Measurements from ENCODE around the gene PRDM16. TPM values are rescaled to one million over a fixed set of nuclear protein-coding genes. Genes with fewer than 3 reads are reported as not detected.

PRDM16 gene
- total RNA-seq, 1 experiment from 2014 or later: 1.4 TPM

DNA sequence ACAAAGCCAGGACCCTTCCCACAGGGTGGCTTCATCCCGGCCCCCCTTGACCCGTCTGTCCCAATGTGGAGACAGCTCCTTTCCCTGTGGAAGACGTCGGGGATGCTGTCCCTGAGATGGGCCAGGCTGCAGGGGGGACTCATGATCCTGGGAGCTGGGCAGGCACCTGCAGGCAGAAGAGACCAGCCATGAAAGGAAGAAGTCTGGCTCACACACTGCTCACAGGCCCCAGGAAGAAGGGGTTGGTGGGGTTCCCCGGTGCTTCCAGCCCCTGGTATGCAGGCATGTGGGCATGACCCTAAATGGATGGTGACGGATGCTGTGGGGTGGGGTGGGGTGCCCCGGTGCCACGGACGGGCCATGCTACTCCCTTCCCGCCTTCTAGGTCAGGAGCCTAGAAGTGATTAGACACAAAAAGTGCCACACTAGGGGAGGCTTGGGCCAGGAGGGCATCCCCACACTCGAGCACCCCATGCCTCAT lies 39.5 kb upstream of the PRDM16 start:
- DNase-seq: no peak
- no peaks in the 10 kb centered on the region for H3K36me3 ChIP-seq
- H3K4me1 ChIP-seq: no peaks in the 10 kb centered on the region
- H3K9me3 ChIP-seq (replicated peaks): no peaks in the 10 kb centered on the region
- peaks cover 63% of the 10 kb centered on the region for H3K27me3 ChIP-seq
- H3K27ac ChIP-seq: no peak overlapping the region
- no peak overlapping the region for H3K4me3 ChIP-seq

DNA sequence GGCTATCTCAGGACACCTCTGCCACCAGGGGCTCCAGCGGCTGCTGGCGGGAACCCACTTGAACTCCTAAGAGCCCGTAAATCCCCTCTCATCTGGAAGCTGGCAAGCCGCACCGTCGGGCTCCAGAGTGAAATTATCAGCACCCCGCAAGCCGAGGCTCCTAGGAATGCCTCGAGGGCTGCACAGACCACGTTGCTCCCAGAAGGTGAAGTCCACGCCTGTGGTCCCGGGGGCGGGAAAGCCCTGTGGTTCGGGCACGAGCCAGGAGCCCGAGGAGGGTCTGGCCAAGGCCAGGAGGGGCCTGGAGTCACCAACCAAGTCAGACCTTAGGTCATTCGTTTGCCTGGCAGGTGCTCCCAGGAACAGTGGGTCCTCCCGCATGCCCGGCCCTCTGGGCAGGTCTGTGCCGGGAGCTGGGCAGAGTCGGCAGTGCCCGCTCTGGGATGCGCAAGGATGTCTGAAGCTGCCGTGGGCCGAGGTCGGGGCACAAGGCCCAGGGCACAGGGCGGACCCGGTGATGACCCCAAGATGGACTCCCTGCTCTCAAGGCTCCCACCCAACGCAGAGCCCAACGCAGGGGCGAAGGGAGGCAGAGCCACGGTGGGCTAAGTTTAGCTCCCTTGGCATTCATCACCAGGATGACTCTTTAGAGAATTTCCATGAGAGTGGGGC lies 38.9 kb upstream of the PRDM16 start:
- H3K4me1 ChIP-seq: no peaks in the 10 kb centered on the region
- H3K9me3 ChIP-seq (replicated peaks): no peaks in the 10 kb centered on the region
- no peak overlapping the region for H3K27ac ChIP-seq
- H3K36me3 ChIP-seq: no peaks in the 10 kb centered on the region
- H3K4me3 ChIP-seq: no peak overlapping the region
- H3K27me3 ChIP-seq: peaks cover 63% of the 10 kb centered on the region
- DNase-seq: no peak

DNA sequence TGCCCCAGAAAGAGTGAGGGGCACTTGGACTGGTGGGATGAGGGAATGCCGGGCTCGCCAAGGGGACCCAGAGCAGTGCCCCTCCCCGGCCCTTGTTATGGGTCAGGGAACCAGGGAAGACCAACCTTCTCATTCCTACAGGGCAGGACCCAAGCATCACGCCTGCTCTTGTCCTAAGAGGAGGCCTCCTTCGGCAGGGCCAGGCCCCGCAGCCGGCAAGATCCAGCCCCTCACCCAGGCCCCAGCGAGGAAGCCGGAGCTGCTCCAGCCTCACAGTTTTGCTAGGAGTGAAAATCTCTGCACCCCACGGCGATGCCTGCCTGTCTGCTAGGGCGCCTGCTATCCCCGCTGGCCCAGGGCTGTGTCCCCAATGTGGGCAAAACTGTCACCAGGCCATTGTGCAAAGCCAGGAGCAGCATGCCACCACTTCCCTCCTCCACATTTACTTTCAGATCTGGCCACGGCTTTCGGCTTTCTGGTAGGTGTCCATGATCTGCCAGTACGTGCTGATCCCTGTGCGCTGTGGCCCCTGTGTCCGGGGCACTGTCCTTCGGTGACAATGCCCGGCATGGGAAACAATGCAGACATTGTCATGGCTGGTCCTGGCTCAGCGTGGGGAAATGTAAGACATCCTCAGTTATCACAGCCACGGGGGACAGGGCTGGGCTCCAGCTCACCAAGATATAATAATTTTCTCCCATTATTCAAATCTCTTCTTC lies 38.2 kb upstream of the PRDM16 start:
- no peaks in the 10 kb centered on the region for H3K4me1 ChIP-seq
- H3K4me3 ChIP-seq: no peak overlapping the region
- H3K27ac ChIP-seq: no peak overlapping the region
- no peaks in the 10 kb centered on the region for H3K36me3 ChIP-seq
- peaks cover 59% of the 10 kb centered on the region for H3K27me3 ChIP-seq
- no peak for DNase-seq
- no peaks in the 10 kb centered on the region for H3K9me3 ChIP-seq (replicated peaks)

DNA sequence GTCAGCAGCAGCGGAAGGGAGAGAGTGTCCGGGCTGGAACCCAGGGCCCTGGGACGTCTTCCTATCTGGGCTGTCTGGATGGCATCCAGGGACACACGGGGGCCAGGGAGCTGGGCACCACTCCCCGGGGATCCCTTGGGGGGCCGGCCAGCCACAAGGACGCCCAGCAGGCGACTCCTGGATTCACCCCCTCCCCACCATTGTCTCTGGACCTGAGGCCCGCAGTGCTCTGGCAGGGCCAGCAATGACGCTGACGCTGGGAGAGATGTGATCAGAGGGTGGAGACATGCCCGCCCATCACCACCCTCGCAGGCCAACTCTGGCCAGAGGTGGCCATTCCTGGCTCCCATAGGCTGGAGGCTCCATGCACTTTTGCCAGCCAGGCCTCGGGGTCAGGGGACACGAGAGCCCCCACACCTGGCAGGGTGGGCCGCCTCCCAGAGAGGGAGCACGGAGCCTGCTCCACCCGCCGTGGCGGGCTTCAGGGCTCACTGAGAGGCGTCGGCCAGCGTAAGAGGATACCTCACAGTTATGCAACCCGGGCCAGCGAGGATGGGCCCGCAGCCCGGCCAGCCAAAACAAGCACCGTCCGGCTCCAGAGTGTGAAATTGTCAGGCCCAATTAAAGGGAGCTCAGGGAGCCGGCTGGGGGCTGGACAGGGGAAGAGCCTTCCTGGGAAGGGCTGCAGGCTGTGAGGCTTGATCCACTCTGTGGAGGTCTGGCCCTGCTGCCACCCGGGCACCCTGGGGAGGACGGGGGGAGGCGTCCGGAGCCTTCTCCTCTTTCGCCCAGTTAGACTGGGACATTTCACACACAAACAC lies 37.4 kb upstream of the PRDM16 start:
- Histone ChIP-seq H3K27me3 (peaks cover 59% of the 10 kb centered on the region), H3K36me3 (no peaks in the 10 kb centered on the region), H3K27ac (no peak overlapping the region), H3K4me3 (no peak overlapping the region), H3K4me1 (no peaks in the 10 kb centered on the region), H3K9me3 (replicated peaks) (no peaks in the 10 kb centered on the region)
- DNase-seq: no peak

DNA sequence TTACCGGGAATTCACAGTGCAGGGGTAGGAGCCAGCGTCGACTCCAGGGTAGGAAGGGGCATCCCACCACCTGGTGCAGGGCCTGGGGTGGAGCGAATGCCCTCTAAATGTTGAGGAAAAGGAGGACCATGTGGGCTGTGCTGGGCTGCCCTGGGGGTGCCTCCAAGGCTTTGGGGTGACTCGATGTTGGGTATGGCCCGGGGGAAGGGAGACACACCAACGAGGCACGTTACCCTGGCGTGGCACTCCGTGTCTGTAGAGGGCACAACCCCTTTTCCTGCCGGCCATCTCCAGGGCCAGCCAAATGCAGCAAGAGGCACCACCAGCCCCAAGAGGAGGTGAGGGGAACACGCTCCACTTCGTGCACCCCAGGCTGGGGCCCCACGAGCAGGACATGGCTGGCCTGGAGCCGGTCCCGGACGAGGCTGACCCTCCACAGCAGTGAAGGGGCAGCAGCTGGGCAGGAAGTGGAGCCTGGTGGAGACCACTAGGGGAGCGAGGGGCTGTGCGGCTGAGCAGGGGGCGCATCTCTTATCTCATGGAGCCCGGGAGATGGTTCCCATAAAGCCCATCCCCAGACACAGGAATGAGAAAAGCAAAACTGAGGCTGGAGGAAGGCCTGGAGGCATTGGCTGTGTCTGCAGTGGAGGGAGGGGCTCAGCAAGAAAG lies 36.5 kb upstream of the PRDM16 start:
- Histone ChIP-seq H3K4me3 (no peak overlapping the region), H3K27me3 (peaks cover 59% of the 10 kb centered on the region), H3K27ac (no peak overlapping the region), H3K36me3 (no peaks in the 10 kb centered on the region), H3K4me1 (no peaks in the 10 kb centered on the region), H3K9me3 (replicated peaks) (no peaks in the 10 kb centered on the region)
- DNase-seq: no peak

DNA sequence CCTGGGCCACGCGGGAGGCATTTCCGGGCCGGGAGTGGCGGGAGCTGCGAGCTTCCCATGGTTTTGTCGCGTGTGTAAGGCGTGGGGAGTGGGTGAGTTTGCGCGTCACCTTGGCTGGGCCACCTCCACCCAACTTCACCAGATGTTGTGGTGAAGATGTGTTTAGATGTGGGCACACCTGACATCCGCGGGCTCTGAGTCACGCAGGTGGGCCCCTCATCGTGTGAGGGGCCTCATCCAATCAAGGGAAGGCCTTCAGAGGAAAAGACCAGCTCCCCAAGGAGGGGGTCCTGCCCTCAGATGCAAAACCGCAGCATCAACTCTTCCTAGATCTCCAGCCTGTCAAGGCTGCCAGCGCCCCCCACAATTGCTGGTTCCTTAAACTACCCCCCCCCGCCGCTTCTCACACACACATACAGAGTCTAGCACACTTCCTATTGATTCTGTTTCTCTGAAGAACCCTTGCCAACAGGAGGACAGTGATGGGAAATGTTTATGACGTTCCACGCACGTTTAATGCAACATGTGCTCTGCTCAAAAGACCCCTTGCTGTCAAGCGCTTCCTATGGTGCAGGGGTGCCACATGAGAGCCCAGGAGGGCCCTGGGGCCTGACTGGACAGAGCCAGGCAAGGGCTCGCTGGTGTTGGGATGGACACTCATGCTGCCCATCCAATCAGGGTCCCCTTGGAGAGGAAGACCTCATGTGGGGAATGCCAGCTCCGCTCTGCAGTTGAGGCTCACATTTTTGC lies 35.8 kb upstream of the PRDM16 start:
- Histone ChIP-seq H3K36me3 (no peaks in the 10 kb centered on the region), H3K27me3 (peaks cover 60% of the 10 kb centered on the region), H3K4me1 (no peaks in the 10 kb centered on the region), H3K9me3 (replicated peaks) (no peaks in the 10 kb centered on the region), H3K4me3 (no peak overlapping the region), H3K27ac (no peak overlapping the region)
- no peak for DNase-seq

DNA sequence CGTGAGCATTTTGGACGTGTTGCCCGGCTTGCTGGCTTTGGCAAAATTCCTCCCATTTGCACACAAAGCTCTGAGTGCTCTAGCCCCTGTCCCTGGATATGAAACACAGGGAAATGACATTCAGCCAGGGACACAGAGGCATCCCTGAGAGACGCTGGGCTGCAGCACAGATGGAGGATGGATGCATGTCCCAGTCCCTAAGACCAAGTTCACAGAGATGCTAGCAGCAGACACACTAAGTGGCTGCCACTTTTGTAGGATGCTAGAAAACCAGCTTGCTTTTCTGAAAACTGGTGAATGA lies 35.3 kb upstream of the PRDM16 start:
- DNase-seq: no peak
- Histone ChIP-seq H3K27me3 (peaks cover 55% of the 10 kb centered on the region), H3K4me3 (no peak overlapping the region), H3K36me3 (no peaks in the 10 kb centered on the region), H3K4me1 (no peaks in the 10 kb centered on the region), H3K27ac (no peak overlapping the region), H3K9me3 (replicated peaks) (no peaks in the 10 kb centered on the region)

DNA sequence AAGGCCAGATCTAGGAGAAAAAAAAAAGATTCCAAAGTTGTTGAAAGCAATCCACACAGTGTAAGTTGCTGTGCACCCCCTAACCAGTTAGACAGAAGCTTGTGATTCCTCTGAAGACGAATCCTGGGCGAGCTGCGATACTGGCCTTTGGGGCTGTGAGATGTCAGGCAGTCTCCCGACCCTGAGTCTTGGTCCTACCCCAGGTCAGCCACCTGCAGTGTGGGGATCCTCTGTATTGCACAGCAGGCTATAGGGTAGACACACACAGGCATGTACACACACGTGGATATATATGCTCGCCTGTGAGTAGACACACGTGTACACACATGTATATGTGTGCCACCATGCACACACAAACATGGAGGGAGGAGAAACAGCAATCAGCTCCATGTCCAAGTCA lies 34.8 kb upstream of the PRDM16 start:
- no peaks in the 10 kb centered on the region for H3K9me3 ChIP-seq (replicated peaks)
- H3K4me1 ChIP-seq: no peaks in the 10 kb centered on the region
- no peaks in the 10 kb centered on the region for H3K36me3 ChIP-seq
- no peak overlapping the region for H3K27ac ChIP-seq
- H3K27me3 ChIP-seq: peaks cover 54% of the 10 kb centered on the region
- no peak overlapping the region for H3K4me3 ChIP-seq
- DNase-seq: no peak

DNA sequence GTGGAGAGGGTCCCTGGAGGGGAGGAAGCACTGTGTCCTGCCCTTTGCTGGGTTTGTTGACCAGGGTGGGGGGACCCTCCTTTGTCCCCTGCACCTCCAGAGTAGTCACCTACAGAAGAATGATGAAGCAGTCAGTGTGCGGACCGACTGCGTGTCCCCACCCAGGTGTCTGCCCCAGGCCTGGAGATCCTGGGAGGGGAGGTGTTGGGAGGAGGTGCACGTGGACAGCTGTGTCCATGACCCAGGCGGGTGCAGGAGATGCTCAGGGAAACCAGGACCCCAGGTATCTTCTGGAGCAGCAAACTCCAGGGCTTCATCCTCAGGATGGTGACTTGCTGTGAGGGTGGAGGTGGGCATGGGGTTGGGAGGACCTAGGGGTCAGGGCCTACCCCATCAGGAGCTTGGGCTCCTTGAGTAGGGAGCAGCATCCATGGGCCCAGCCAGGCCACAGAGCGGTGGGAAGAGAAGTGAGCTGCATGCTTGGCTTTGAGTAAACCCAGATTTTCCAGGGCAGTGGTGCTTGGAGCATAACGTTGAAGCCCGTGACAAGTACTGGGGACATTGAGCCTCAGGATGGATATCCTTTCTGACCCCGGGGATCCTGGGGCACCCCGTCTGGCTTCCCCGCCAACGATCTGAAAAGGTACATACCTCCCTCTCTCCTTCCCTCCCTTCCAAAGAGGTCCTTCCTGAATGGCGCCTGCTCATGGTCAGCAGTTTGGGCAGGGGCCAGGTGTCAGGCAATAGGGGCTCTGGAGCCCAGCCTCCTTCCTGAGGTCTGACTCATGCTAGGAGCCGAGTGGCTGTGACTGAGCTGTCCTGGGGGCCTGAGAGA lies 34.1 kb upstream of the PRDM16 start:
- no peak for DNase-seq
- Histone ChIP-seq H3K27me3 (peaks cover 52% of the 10 kb centered on the region), H3K9me3 (replicated peaks) (no peaks in the 10 kb centered on the region), H3K27ac (no peak overlapping the region), H3K4me1 (no peaks in the 10 kb centered on the region), H3K4me3 (no peak overlapping the region), H3K36me3 (no peaks in the 10 kb centered on the region)

DNA sequence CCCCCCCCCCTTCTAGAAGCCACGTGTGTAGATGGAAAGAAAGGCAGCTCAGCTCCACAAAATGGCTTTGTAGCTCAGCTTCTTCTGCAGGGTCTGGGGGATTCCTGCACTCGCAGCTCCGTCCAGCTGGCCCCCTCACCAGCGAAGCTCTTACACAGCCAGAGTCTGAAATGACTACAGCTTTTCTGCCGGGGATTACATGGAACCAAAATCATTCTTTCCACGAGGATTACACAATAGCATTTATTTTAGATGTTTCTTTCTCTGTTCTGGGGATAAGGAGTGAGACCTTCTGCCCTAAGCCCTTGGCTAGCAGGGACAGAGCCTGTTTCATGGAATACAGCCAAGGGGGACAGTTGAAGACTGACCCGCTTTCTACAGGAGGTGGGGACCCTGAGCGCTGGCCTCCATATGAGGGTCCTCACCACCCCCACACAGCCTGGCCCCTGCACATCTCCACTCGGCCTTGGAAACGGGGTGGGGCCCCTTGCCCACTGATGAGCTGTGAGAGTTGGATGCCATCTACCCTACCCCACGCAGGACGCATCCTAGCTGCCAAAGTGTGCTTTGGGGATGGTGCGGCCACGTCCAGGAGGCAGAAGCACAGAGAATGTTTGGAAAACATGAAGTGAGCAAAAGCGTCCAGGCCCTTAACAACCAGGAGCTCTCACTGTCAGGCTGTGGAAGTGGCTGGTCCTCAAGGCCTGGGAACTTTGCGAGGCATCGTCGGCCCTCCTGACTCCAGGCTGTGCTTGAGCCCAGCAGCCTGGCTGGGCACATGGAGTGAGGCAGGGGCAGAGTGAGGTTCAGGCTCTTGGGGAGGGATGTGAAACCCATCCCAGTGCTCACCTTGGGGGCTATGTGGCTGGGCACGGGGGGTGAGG lies 33.2 kb upstream of the PRDM16 start:
- Histone ChIP-seq H3K27me3 (peaks cover 44% of the 10 kb centered on the region), H3K9me3 (replicated peaks) (no peaks in the 10 kb centered on the region), H3K36me3 (no peaks in the 10 kb centered on the region), H3K4me1 (no peaks in the 10 kb centered on the region), H3K27ac (no peak overlapping the region), H3K4me3 (no peak overlapping the region)
- DNase-seq: no peak

DNA sequence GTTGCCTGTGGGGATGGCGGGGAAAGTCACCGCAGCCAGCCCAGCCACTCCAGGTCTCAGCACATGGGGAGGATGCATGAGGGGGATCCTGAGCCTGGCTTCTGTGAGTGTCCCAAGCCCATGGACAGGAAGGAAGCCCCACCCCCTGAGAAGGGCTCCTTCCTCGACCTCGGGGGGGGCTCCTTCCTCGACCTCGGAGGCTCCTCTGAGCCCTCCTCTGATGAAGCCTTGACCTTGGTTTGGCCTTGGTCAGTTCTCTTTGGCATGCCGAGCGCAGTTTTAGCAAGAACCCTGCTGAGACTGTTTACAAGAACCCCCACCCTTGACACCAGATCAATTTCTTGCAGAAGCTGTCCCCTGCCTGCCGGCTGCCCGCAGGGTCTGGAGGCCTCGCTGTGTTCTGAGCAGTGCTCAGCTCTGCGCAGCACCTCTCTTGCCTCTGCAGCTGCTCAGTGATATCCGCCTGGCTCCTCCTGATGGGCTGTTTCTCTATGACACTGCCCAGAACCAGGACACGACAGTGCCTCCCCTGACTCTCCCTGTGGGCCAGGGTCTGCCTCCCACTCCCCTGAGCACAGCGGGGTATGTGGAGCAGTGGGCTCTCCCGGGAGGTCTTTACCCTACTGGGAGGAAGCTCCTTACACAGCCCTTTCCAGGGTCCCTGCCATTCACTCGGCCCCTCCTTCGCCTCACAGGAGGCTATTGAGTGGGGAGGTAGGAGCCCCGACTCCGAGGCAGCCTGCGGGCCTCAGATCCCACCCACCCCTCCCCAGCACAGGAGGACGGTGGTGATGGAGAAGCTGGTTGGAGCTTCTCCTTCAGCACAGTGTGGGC lies 32.3 kb upstream of the PRDM16 start:
- Histone ChIP-seq H3K9me3 (replicated peaks) (no peaks in the 10 kb centered on the region), H3K4me1 (no peaks in the 10 kb centered on the region), H3K27ac (no peak overlapping the region), H3K27me3 (peaks cover 35% of the 10 kb centered on the region), H3K4me3 (no peak overlapping the region), H3K36me3 (no peaks in the 10 kb centered on the region)
- peak in 1 of 2 experiments; percentile 2 for DNase-seq

DNA sequence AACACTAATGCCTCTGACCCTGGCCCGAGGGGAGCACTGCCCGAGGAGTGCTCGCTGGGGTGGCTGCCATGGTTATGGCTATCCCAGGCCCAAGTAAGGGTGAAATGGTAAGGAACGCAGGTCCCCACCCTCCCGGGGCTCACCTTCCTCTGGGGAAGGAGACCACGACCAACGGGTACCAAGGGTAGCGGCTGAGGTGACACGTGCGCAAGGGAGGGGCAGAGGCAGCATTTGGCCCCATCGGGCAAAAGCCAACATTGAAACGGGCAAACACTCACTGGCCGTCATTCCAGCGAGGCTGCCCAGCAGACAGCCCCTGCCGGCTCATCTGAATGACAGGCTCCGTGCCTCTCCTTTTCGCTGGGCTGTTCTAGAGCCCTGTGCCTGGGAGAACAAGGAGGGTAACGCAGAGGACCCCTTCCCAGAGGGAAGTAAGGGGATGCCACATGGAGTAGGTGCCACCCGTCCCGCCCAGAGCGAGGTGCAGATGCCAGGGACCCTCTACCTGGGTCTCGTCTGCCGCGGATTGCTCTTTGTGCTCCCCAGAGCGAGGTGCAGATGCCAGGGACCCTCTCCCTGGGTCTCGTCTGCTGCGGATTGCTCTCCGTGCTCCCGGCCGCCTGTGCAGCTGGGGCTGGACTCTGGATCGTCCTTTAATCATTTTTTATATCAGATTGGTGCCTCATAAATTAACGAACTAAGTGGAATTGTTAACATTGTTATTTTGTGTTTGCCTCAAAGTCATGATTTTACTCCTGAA lies 31.5 kb upstream of the PRDM16 start:
- H3K4me3 ChIP-seq: no peak overlapping the region
- no peaks in the 10 kb centered on the region for H3K9me3 ChIP-seq (replicated peaks)
- H3K27ac ChIP-seq: no peak overlapping the region
- peaks cover 27% of the 10 kb centered on the region; the same call in 1 of the 2 replicates for H3K27me3 ChIP-seq
- H3K4me1 ChIP-seq: no peaks in the 10 kb centered on the region
- no peaks in the 10 kb centered on the region for H3K36me3 ChIP-seq
- no peak for DNase-seq
